ENCODE data around the gene FXYD1. TPM values are rescaled to one million over a fixed set of nuclear protein-coding genes. Genes with fewer than 3 reads are reported as not detected.

FXYD1 gene
- total and polyA plus RNA-seq, 2 experiments from 2014 or later = 1.5 to 26.8 TPM

DNA sequence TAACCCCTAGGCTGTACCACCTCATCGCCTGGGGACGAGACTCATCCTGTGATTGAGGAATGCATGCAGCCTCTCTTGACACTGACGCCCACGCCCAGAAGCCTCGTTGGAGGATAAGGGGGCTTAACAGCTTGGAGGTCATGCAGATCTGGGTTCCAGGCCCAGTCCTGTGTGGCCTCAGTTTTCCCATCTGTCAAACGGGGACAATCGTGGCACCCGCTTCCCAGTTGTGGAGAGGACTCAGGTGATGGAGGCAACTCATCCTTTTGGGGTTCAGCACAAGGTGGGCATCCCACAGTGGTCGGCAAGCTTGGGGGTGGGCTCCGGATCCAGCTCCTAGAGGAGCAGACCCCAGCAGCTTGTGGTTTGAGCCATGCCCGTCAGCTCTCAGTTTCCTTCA lies 2.4 kb upstream of the FXYD1 start:
- no peak overlapping the region for H3K4me3 Mint-ChIP-seq
- H3K27me3 Mint-ChIP-seq (ENCODE audit: insufficient read depth, low read depth, poor library complexity) = peaks cover 16% of the 10 kb centered on the region
- Histone ChIP-seq H3F3A (replicated peaks; ENCODE audit: low read depth) (0 out of 2 replicates have a peak, but pooled peaks cover 2% of the 10 kb centered on the region), H3K4me3 (no peak overlapping the region), H3K4me1 (ENCODE audit: insufficient read depth) (peaks cover 19% of the 10 kb centered on the region), H3K4me2 (no peak overlapping the region), H4K20me1 (replicated peaks; ENCODE audit: insufficient read depth) (no peaks in the 10 kb centered on the region), H3K79me2 (replicated peaks; ENCODE audit: insufficient read depth) (no peaks in the 10 kb centered on the region), H3K9me2 (ENCODE audit: insufficient read depth) (peaks cover 10% of the 10 kb centered on the region), H2AFZ (no peak overlapping the region), H3K36me3 (ENCODE audit: insufficient read depth) (no peaks in the 10 kb centered on the region), H3K27me3 (ENCODE audit: insufficient read depth) (no peaks in the 10 kb centered on the region), H3K27ac (ENCODE audit: low read depth) (no peak overlapping the region)
- DNase-seq (ENCODE audit: low spot score) = no peak
- no peak for ATAC-seq
- no peak overlapping the region for H3K27ac Mint-ChIP-seq
- peaks cover 27% of the 10 kb centered on the region for H3K4me1 Mint-ChIP-seq
- H3K9me3 Mint-ChIP-seq = no peaks in the 10 kb centered on the region; the same call in 2 of the 3 replicates
- TF ChIP-seq, protein P1, sequence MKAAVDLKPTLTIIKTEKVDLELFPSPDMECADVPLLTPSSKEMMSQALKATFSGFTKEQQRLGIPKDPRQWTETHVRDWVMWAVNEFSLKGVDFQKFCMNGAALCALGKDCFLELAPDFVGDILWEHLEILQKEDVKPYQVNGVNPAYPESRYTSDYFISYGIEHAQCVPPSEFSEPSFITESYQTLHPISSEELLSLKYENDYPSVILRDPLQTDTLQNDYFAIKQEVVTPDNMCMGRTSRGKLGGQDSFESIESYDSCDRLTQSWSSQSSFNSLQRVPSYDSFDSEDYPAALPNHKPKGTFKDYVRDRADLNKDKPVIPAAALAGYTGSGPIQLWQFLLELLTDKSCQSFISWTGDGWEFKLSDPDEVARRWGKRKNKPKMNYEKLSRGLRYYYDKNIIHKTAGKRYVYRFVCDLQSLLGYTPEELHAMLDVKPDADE (IDR thresholded peaks at IDR 0.05) = no peak
- TF ChIP-seq CREB1 (CRISPR knock-in tag; IDR thresholded peaks at IDR 0.05; ENCODE audit: low read depth) (no peak), EZH2phosphoT487 (IDR thresholded peaks at IDR 0.05; ENCODE audit: unreplicated experiment) (no peak), NANOG (IDR thresholded peaks at IDR 0.05; ENCODE audit: borderline replicate concordance) (no peak), STAT1 (IDR thresholded peaks at IDR 0.05; ENCODE audit: unreplicated experiment) (no peak), EZH2 (IDR thresholded peaks at IDR 0.05; ENCODE audit: low read depth, unreplicated experiment) (no peak), JUNB (IDR thresholded peaks at IDR 0.05; ENCODE audit: unreplicated experiment) (no peak), ZNF114 (CRISPR knock-in tag; IDR thresholded peaks at IDR 0.05) (no peak), POLR2AphosphoS5 (IDR thresholded peaks at IDR 0.05; ENCODE audit: low read depth) (no peak), ZNF331 (CRISPR knock-in tag; IDR thresholded peaks at IDR 0.05; ENCODE audit: low read depth) (no peak)
- TF ChIP-seq, protein P2, sequence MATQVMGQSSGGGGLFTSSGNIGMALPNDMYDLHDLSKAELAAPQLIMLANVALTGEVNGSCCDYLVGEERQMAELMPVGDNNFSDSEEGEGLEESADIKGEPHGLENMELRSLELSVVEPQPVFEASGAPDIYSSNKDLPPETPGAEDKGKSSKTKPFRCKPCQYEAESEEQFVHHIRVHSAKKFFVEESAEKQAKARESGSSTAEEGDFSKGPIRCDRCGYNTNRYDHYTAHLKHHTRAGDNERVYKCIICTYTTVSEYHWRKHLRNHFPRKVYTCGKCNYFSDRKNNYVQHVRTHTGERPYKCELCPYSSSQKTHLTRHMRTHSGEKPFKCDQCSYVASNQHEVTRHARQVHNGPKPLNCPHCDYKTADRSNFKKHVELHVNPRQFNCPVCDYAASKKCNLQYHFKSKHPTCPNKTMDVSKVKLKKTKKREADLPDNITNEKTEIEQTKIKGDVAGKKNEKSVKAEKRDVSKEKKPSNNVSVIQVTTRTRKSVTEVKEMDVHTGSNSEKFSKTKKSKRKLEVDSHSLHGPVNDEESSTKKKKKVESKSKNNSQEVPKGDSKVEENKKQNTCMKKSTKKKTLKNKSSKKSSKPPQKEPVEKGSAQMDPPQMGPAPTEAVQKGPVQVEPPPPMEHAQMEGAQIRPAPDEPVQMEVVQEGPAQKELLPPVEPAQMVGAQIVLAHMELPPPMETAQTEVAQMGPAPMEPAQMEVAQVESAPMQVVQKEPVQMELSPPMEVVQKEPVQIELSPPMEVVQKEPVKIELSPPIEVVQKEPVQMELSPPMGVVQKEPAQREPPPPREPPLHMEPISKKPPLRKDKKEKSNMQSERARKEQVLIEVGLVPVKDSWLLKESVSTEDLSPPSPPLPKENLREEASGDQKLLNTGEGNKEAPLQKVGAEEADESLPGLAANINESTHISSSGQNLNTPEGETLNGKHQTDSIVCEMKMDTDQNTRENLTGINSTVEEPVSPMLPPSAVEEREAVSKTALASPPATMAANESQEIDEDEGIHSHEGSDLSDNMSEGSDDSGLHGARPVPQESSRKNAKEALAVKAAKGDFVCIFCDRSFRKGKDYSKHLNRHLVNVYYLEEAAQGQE (IDR thresholded peaks at IDR 0.05; ENCODE audit: unreplicated experiment) = no peak
- TF ChIP-seq, protein P3, sequence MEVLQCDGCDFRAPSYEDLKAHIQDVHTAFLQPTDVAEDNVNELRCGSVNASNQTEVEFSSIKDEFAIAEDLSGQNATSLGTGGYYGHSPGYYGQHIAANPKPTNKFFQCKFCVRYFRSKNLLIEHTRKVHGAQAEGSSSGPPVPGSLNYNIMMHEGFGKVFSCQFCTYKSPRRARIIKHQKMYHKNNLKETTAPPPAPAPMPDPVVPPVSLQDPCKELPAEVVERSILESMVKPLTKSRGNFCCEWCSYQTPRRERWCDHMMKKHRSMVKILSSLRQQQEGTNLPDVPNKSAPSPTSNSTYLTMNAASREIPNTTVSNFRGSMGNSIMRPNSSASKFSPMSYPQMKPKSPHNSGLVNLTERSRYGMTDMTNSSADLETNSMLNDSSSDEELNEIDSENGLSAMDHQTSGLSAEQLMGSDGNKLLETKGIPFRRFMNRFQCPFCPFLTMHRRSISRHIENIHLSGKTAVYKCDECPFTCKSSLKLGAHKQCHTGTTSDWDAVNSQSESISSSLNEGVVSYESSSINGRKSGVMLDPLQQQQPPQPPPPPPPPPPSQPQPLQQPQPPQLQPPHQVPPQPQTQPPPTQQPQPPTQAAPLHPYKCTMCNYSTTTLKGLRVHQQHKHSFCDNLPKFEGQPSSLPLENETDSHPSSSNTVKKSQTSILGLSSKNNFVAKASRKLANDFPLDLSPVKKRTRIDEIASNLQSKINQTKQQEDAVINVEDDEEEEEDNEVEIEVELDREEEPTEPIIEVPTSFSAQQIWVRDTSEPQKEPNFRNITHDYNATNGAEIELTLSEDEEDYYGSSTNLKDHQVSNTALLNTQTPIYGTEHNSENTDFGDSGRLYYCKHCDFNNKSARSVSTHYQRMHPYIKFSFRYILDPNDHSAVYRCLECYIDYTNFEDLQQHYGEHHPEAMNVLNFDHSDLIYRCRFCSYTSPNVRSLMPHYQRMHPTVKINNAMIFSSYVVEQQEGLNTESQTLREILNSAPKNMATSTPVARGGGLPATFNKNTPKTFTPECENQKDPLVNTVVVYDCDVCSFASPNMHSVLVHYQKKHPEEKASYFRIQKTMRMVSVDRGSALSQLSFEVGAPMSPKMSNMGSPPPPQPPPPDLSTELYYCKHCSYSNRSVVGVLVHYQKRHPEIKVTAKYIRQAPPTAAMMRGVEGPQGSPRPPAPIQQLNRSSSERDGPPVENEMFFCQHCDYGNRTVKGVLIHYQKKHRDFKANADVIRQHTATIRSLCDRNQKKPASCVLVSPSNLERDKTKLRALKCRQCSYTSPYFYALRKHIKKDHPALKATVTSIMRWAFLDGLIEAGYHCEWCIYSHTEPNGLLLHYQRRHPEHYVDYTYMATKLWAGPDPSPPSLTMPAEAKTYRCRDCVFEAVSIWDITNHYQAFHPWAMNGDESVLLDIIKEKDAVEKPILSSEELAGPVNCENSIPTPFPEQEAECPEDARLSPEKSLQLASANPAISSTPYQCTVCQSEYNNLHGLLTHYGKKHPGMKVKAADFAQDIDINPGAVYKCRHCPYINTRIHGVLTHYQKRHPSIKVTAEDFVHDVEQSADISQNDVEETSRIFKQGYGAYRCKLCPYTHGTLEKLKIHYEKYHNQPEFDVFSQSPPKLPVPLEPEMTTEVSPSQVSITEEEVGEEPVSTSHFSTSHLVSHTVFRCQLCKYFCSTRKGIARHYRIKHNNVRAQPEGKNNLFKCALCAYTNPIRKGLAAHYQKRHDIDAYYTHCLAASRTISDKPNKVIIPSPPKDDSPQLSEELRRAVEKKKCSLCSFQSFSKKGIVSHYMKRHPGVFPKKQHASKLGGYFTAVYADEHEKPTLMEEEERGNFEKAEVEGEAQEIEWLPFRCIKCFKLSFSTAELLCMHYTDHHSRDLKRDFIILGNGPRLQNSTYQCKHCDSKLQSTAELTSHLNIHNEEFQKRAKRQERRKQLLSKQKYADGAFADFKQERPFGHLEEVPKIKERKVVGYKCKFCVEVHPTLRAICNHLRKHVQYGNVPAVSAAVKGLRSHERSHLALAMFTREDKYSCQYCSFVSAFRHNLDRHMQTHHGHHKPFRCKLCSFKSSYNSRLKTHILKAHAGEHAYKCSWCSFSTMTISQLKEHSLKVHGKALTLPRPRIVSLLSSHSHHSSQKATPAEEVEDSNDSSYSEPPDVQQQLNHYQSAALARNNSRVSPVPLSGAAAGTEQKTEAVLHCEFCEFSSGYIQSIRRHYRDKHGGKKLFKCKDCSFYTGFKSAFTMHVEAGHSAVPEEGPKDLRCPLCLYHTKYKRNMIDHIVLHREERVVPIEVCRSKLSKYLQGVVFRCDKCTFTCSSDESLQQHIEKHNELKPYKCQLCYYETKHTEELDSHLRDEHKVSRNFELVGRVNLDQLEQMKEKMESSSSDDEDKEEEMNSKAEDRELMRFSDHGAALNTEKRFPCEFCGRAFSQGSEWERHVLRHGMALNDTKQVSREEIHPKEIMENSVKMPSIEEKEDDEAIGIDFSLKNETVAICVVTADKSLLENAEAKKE (CRISPR knock-in tag; IDR thresholded peaks at IDR 0.05) = no peak
- TF ChIP-seq, protein P4, sequence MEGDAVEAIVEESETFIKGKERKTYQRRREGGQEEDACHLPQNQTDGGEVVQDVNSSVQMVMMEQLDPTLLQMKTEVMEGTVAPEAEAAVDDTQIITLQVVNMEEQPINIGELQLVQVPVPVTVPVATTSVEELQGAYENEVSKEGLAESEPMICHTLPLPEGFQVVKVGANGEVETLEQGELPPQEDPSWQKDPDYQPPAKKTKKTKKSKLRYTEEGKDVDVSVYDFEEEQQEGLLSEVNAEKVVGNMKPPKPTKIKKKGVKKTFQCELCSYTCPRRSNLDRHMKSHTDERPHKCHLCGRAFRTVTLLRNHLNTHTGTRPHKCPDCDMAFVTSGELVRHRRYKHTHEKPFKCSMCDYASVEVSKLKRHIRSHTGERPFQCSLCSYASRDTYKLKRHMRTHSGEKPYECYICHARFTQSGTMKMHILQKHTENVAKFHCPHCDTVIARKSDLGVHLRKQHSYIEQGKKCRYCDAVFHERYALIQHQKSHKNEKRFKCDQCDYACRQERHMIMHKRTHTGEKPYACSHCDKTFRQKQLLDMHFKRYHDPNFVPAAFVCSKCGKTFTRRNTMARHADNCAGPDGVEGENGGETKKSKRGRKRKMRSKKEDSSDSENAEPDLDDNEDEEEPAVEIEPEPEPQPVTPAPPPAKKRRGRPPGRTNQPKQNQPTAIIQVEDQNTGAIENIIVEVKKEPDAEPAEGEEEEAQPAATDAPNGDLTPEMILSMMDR (conservative IDR thresholded peaks at IDR 0.05; ENCODE audit: low read depth in 2 of 2) = no peak
- H3K36me3 Mint-ChIP-seq (ENCODE audit: low read depth) = no peaks in the 10 kb centered on the region; the same call in 2 of the 3 replicates
